Neuronal stem cell (in vitro differentiated cells): ENCODE data around the gene SIVA1.
A peak's percentile ranks its signal among the peaks of the same experiment; 100 is the strongest.

Experiments
- DNase-seq: peaks from one replicate; pipeline ENCODE4 v3.0.0-alpha.2; 2013; ENCODE audit warnings: low spot score
- H2AFZ ChIP-seq: one replicate; pipeline ENCODE4 v1.6.1; 2013; ENCODE audit warnings: mild to moderate bottlenecking, low read length, inconsistent platforms
- H2AK5ac ChIP-seq: 2 replicates; pipeline ENCODE4 v1.6.1; 2013; ENCODE audit warnings: low read depth, mild to moderate bottlenecking, inconsistent platforms, low read length, moderate library complexity, mixed read lengths
- H2BK120ac ChIP-seq: 2 replicates; pipeline ENCODE4 v1.6.1; 2013; ENCODE audit warnings: low read depth, mild to moderate bottlenecking, inconsistent platforms, low read length, moderate library complexity, mixed read lengths
- H2BK12ac ChIP-seq: one replicate; pipeline ENCODE4 v1.6.1; 2013; ENCODE audit warnings: low read length, inconsistent platforms
- H2BK15ac ChIP-seq: 2 replicates; pipeline ENCODE4 v1.6.1; 2013; ENCODE audit warnings: mild to moderate bottlenecking, low read length, inconsistent platforms, mixed read lengths
- H2BK5ac ChIP-seq: one replicate; pipeline ENCODE4 v1.6.1; 2013; ENCODE audit warnings: inconsistent platforms, mild to moderate bottlenecking, low read length, moderate library complexity
- H3K14ac ChIP-seq: one replicate; pipeline ENCODE4 v1.6.1; 2013; ENCODE audit warnings: low read length, inconsistent platforms
- H3K18ac ChIP-seq: 2 replicates; pipeline ENCODE4 v1.6.1; 2013; ENCODE audit warnings: low read length, inconsistent platforms
- H3K23ac ChIP-seq: 2 replicates; pipeline ENCODE4 v1.6.1; 2013; ENCODE audit warnings: low read depth, mild to moderate bottlenecking, mixed read lengths, low read length, inconsistent platforms; ENCODE audit not compliant: poor library complexity
- H3K27ac ChIP-seq: replicated peaks from 3 replicates; pipeline ENCODE4 v1.5.1; 2013; ENCODE audit warnings: low read length, inconsistent platforms
- H3K27me3 ChIP-seq, 3 experiments: 2 replicates each; pipeline ENCODE4 v1.6.1; 2013; ENCODE audit warnings: low read length in 3 of 3, mild to moderate bottlenecking in 2 of 3, inconsistent platforms in 1 of 3, low read depth in 1 of 3, mixed read lengths in 1 of 3, moderate library complexity in 1 of 3; ENCODE audit not compliant: control insufficient read depth in 3 of 3, insufficient read depth in 3 of 3
- H3K36me3 ChIP-seq, 2 donors: replicated peaks in 1 of 2; 2 replicates each; pipeline ENCODE4 v1.6.1; 2013; ENCODE audit warnings: low read length in 2 of 2; ENCODE audit not compliant: control insufficient read depth in 2 of 2, insufficient read depth in 2 of 2
- H3K4ac ChIP-seq: 2 replicates; pipeline ENCODE4 v1.6.1; 2013; ENCODE audit warnings: inconsistent platforms, mild to moderate bottlenecking, low read length, moderate library complexity
- H3K4me1 ChIP-seq, 2 donors: 1 replicate in 1 of 2; 2 replicates in 1 of 2; pipeline ENCODE4 v1.6.1; 2013; ENCODE audit warnings: low read length in 2 of 2, low read depth in 1 of 2; ENCODE audit not compliant: control insufficient read depth in 2 of 2, insufficient read depth in 1 of 2
- H3K4me2 ChIP-seq: one replicate; pipeline ENCODE4 v1.6.1; 2013; ENCODE audit warnings: mild to moderate bottlenecking, low read length, inconsistent platforms; ENCODE audit not compliant: insufficient read depth, poor library complexity, severe bottlenecking
- H3K4me3 ChIP-seq, 2 donors: 2 replicates each; pipeline ENCODE4 v1.5.1; 2013; ENCODE audit warnings: low read length in 2 of 2, mild to moderate bottlenecking in 2 of 2, inconsistent platforms in 1 of 2, moderate library complexity in 1 of 2
- H3K79me1 ChIP-seq: one replicate; pipeline ENCODE4 v1.6.1; 2013; ENCODE audit warnings: low read depth, mild to moderate bottlenecking, inconsistent platforms, low read length, moderate library complexity
- H3K9ac ChIP-seq: one replicate; pipeline ENCODE4 v1.6.1; 2013; ENCODE audit warnings: mild to moderate bottlenecking, low read depth, low read length, inconsistent platforms; ENCODE audit not compliant: poor library complexity
- H3K9me3 ChIP-seq, 2 donors: replicated peaks in 1 of 2; 2 replicates each; pipeline versions ENCODE3 to v1.6.1; 2013; ENCODE audit warnings: low read length in 2 of 2, mild to moderate bottlenecking in 2 of 2, inconsistent platforms in 1 of 2, low read depth in 1 of 2, mixed read lengths in 1 of 2, moderate library complexity in 1 of 2; ENCODE audit not compliant: control insufficient read depth in 2 of 2, insufficient read depth in 1 of 2
- H4K8ac ChIP-seq: one replicate; pipeline ENCODE4 v1.6.1; 2013; ENCODE audit warnings: low read depth, mild to moderate bottlenecking, inconsistent platforms, low read length, moderate library complexity
- H4K91ac ChIP-seq: one replicate; pipeline ENCODE4 v1.6.1; 2013; ENCODE audit warnings: low read length, low read depth, mild to moderate bottlenecking, inconsistent platforms; ENCODE audit not compliant: poor library complexity
- WGBS, 2 donors: extraction: QIAGEN DNeasy Blood & Tissue Kit; methylation state at CpG; one replicate each; pipeline ENCODE4 v1.1.7; 2013; ENCODE audit warnings: missing lambda C conversion rate in 2 of 2, mixed read lengths in 1 of 2; ENCODE audit not compliant: insufficient read length in 2 of 2, insufficient replicate concordance in 1 of 2; ENCODE audit errors: extremely low coverage in 2 of 2; 5-methylcytosine and 5-hydroxymethylcytosine counted together

Gene SIVA1

DNA sequence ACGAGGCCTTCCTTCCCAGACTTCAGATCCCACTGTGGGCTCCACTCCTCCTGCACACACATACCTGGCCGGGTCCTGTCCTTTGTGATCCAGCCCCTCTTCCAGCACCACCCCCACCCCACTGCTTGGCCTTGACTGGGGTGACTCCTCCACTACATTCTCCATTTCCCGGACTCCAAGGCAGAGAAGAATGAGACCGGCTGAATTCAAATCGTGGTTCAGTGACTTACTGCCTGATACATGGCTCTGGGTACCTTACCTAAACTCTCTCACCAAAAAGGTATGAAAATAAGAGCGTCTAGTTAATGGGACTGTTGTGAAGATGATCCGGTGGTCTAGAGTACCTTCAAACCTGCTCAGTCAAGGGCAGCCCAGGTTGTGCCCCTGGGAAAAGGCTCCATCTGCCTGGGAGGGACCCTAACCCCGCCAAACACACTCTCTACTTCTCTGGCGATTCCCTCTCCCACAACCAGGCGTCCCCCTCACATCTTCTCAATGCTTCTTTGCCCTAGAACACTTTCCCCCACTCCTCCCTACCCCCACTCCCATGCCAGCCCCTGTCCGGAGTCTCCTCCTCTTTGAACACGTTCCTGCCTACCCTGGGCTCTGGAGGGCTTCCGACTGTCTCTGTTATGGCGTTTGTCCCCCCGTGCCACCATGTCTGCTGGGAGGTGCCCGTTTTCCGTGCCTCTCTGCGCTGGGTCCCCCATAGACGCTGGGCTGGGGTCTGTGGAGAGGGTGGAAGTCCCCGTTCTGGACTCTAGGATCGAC, 46.5 kb downstream of the SIVA1 start:
- DNase-seq: no peak
- H3K9me3 ChIP-seq: peaks cover 0 to 1% of the 10 kb centered on the region in 2 donors
- H4K91ac ChIP-seq: no peak overlapping the region
- no peak overlapping the region for H2BK120ac ChIP-seq
- no peak overlapping the region for H2BK5ac ChIP-seq
- peak overlapping the region; percentile 45 to 79 for H3K4me3 ChIP-seq
- H3K4ac ChIP-seq: no peak overlapping the region
- no peak overlapping the region for H3K14ac ChIP-seq
- H4K8ac ChIP-seq: no peak overlapping the region
- peak overlapping the region; percentile 22 for H3K23ac ChIP-seq
- H3K9ac ChIP-seq: no peak overlapping the region
- peak overlapping the region; percentile 84 for H2AFZ ChIP-seq
- H3K4me1 ChIP-seq: peaks cover 14 to 38% of the 10 kb centered on the region in 2 donors
- no peaks in the 10 kb centered on the region for H3K36me3 ChIP-seq
- peaks cover 6% of the 10 kb centered on the region for H3K79me1 ChIP-seq
- no peak overlapping the region for H2BK12ac ChIP-seq
- peaks cover 20 to 74% (median 59%) of the 10 kb centered on the region in 3 experiments for H3K27me3 ChIP-seq
- peak overlapping the region; percentile 82 for H3K4me2 ChIP-seq
- H3K18ac ChIP-seq: peak overlapping the region; percentile 93
- no peak overlapping the region for H3K27ac ChIP-seq
- WGBS, 2 donors: no CpG with 5 or more reads among the region's 21 CpGs
- peak overlapping the region; percentile 21 for H2BK15ac ChIP-seq
- peak overlapping the region; percentile 61 for H2AK5ac ChIP-seq

DNA sequence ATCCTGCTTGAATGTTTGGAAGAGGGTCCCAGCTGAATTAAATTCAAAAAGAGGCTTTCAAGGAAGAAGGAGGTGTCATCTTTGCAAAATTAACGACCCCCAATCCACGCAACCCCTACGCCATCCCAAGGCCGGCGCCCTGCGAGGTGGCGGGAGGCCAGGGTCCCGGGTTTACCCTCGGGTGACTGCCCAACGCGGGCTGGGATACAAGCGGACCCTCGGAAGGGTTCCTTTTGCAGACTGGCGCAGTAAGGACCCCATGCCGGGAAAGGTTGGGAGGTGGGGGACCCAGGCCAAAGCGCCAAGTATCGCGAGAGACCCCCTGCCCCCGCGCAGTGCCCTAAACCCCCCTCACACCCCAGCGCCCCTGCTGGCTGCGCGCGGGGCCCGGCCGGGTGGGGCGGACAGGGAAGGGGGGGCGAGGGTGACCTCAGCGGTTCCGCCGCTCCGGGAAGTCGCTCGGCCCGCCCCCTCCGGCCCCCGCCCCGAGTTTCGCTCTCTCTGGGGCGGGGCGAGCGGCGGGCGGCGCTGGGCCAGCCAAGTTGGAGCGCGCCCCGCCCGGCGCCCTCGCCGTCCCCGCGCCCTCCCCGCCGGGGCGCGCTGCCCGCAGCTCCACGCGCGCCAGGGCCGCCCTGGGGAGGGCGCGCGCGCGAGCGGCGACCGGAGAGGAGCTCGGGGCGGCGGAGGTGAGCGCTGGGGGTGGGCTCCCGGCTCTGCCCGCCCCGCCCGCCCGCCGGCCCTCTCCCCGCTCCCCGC, 47.2 kb downstream of the SIVA1 start:
- Histone ChIP-seq H3K36me3 (no peaks in the 10 kb centered on the region), H4K8ac (no peak overlapping the region), H3K4me3 (peak overlapping the region; percentile 45 to 79), H2AFZ (peak overlapping the region; percentile 86), H3K18ac (peak overlapping the region; percentile 93), H3K9me3 (peaks cover 0 to 1% of the 10 kb centered on the region in 2 donors), H2BK120ac (no peak overlapping the region), H3K27me3 (peaks cover 20 to 74% (median 59%) of the 10 kb centered on the region in 3 experiments), H2AK5ac (peak overlapping the region; percentile 61), H3K23ac (peak overlapping the region; percentile 22), H4K91ac (no peak overlapping the region), H2BK12ac (no peak overlapping the region), H3K27ac (no peak overlapping the region), H3K4me1 (peaks cover 14 to 37% of the 10 kb centered on the region in 2 donors), H3K14ac (peak overlapping the region; percentile 89), H3K9ac (no peak overlapping the region), H2BK5ac (no peak overlapping the region), H3K4me2 (peak overlapping the region; percentile 82), H3K4ac (no peak overlapping the region), H2BK15ac (peak overlapping the region; percentile 21), H3K79me1 (peaks cover 3% of the 10 kb centered on the region)
- WGBS, 2 donors: no CpG with 5 or more reads among the region's 83 CpGs
- DNase-seq: no peak

DNA sequence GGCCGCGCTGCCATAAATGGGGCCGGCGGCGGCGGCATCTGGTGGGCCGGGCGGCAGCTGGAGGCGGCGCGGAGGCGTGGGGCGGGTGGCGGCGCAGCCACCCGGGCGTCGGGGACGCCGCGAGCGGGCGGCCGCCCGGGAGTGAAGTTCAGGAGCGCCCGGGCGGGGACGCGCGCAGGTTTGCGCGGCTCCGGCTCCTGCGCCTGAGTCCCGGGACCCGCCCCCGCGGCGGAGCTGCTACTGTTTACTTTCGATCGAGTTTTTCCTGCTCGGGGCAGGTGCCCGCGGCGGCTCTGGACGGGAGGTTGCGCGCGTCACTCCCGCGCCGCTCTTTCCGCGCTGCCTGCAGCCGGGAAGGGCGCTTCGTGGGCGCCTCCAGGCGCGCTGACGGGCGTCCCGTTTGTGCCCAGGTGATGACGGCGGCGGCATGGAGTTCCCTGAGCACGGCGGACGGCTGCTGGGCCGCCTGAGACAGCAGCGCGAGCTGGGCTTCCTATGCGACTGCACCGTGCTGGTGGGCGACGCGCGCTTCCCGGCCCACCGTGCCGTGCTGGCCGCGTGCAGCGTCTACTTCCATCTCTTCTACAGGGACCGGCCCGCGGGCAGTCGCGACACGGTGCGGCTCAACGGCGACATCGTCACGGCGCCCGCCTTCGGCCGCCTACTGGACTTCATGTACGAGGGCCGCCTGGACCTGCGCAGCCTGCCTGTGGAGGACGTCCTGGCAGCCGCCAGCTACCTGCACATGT, 48.0 kb downstream of the SIVA1 start, which contains the start of gene ZBTB42:
Gene ZBTB42, plus strand, starts transcription at position 331 of the 749 bp plus-strand sequence. Its CDS starts 97 bp downstream, at position 428.
- Histone ChIP-seq H2BK15ac (peak within 1 kb of the TSS; percentile 64), H2AFZ (peak within 1 kb of the TSS; percentile 86), H3K18ac (peak within 1 kb of the TSS; percentile 93), H3K27me3 (peaks cover 20 to 72% (median 59%) of the 10 kb centered on the region in 3 experiments), H3K4me1 (peaks cover 13 to 38% of the 10 kb centered on the region in 2 donors), H3K4me3 (peak within 1 kb of the TSS; percentile 45 to 79), H3K27ac (no peak within 1 kb of the TSS), H3K79me1 (peaks cover 3% of the 10 kb centered on the region), H3K23ac (peak within 1 kb of the TSS; percentile 99), H3K4me2 (peak within 1 kb of the TSS; percentile 82), H3K9ac (peak within 1 kb of the TSS; percentile 88), H3K36me3 (no peaks in the 10 kb centered on the region), H3K4ac (no peak within 1 kb of the TSS), H2BK12ac (peak within 1 kb of the TSS; percentile 9), H3K14ac (peak within 1 kb of the TSS; percentile 89), H2BK5ac (no peak within 1 kb of the TSS), H4K91ac (no peak within 1 kb of the TSS), H2BK120ac (no peak within 1 kb of the TSS), H3K9me3 (peaks cover 0 to 1% of the 10 kb centered on the region in 2 donors), H4K8ac (no peak within 1 kb of the TSS), H2AK5ac (peak within 1 kb of the TSS; percentile 86)
- WGBS, 2 donors: no CpG with 5 or more reads among the region's 105 CpGs
- no peak for DNase-seq
